D721Med (cell line): Measurements from ENCODE around the gene RHD.

Experiments used
- DNase-seq: peaks from one replicate; pipeline ENCODE4 v3.0.0; 2011; ENCODE audit warnings: low spot score; ENCODE audit not compliant: insufficient read length
- FAIRE-seq: peaks from 2 replicates; lab custom pipeline; 2011; peaks lifted over from hg19 to GRCh38; lab: Jason Lieb, UNC
- CTCF ChIP-seq: IDR thresholded peaks from 2 replicates; pipeline ENCODE4 v1.5.1; 2012; ENCODE audit warnings: mild to moderate bottlenecking, control low read depth; ENCODE audit not compliant: insufficient read depth; ENCODE audit errors: missing control alignments

Gene RHD

GRCh38 chr1:25338188-25338981 lies 66.1 kb downstream of the RHD start, which contains the start of gene TMEM50A:
TSS of gene TMEM50A (plus strand) at chr1:25338334. CDS start at chr1:25340487, 2,153 bp downstream.
- TF ChIP-seq CTCF = no peak
- FAIRE-seq (no peak), DNase-seq (peak; percentile 56)

DNA sequence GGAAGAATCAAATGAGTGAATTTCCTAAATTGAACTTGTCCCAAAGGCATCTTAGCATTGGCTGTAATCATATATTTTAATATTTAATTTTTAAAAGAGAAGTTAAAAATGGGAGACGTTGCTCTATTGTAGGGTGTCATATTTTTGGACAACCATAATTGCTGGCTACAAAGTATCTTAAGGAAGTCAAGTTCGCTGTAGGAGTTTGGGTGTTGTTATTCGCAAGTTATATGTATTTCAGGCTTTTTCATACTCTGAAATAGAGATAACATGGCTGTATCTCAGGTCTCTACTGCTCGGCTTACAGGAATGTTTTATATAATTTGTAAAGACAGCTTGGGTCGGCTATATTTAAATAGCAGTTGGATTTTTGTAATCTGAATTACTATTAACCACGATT lies 66.7 kb downstream of the RHD start:
- no peak for TF ChIP-seq CTCF
- DNase-seq (no peak), FAIRE-seq (no peak)

DNA sequence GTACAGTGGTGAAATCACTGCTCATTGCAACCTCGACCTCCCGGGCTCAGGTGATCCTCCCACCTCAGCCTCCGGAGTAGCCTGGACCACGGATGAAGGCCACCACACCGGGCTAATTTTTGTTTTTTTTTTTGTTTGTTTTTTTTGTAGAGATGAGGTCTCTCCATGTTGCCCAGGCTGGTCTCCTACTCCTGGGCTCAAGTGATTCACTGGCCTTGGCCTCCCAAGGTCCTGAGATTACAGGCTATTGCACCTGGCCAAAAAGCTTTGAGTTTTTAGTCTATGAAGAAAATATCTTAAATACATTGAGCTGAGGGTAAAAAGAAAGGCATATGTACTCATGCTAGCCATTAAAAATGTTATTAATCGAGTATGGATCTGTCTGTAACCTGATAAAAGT lies 69.4 kb downstream of the RHD start:
- no peak for DNase-seq
- TF ChIP-seq CTCF = no peak
- no peak for FAIRE-seq

GRCh38 chr1:25342846-25343245 lies 70.5 kb downstream of the RHD start:
- TF ChIP-seq CTCF = no peak
- FAIRE-seq (no peak), DNase-seq (no peak)

GRCh38 chr1:25343872-25344271 lies 71.6 kb downstream of the RHD start:
- DNase-seq (no peak), FAIRE-seq (no peak)
- TF ChIP-seq CTCF = no peak

- DNase-seq (no peak), FAIRE-seq (no peak)
- TF ChIP-seq CTCF = no peak
Observed at GRCh38 chr1:25347556-25347955, 75.2 kb downstream of the RHD start.

GRCh38 chr1:25349606-25350005 lies 77.3 kb downstream of the RHD start:
- FAIRE-seq = no peak
- no peak for DNase-seq
- no peak for TF ChIP-seq CTCF
